ENCODE results near the gene TCF12. TPM values are rescaled to one million over a fixed set of nuclear protein-coding genes. Genes with fewer than 3 reads are reported as not detected.

The TCF12 gene
- total and polyA plus RNA-seq, 2 of the 8 experiments (the other 6 are each of a cell fraction or from before 2014, with no cell fraction given), result 85.8 to 101 TPM

- CTCF ChIA-PET (ENCODE audit: partially characterized antibody), result no interaction called here
- H4K20me1 ChIP-seq (replicated peaks in 1 of 2; ENCODE audit: control insufficient read depth in 1 of 2, insufficient read depth in 2 of 2, low read length in 2 of 2), result no peaks in the 10 kb centered on the region
- no peaks in the 10 kb centered on the region for H3K79me2 ChIP-seq (ENCODE audit: control insufficient read depth in 1 of 2, insufficient read depth in 2 of 2, low read length in 2 of 2)
- no peak overlapping the region for H2AFZ ChIP-seq (ENCODE audit: low read length)
- H2BK12ac ChIP-seq (ENCODE audit: low read depth, low read length), result no peak overlapping the region
- H3K79me1 ChIP-seq (ENCODE audit: low read depth, low read length), result no peaks in the 10 kb centered on the region
- no peak overlapping the region for H2BK120ac ChIP-seq (replicated peaks; ENCODE audit: low read depth, low read length)
- no peak overlapping the region for H2BK15ac ChIP-seq (ENCODE audit: low read length)
- H3K4me3 ChIP-seq (ENCODE audit: extremely low read depth in 1 of 4, insufficient read depth in 2 of 4, low read depth in 3 of 4, low read length in 4 of 4), result no peak overlapping the region
- no peaks in the 10 kb centered on the region for H3K9me3 ChIP-seq (ENCODE audit: insufficient read depth in 2 of 2, low read depth in 1 of 2, low read length in 1 of 2)
- H3K36me3 ChIP-seq (ENCODE audit: control insufficient read depth in 2 of 4, insufficient read depth in 4 of 4, low read length in 3 of 4), result no peaks in the 10 kb centered on the region
- H4K91ac ChIP-seq (replicated peaks; ENCODE audit: insufficient read length, low read length), result no peak overlapping the region
- H4K5ac ChIP-seq (ENCODE audit: insufficient read length, low read depth, low read length), result no peak overlapping the region
- 87% methylated on average over 2 of the region's 2 CpGs; no CpG with 5 or more reads in 1 of the 2 experiments for WGBS, 2 experiments (ENCODE audit: extremely low coverage in 1 of 2, insufficient coverage in 1 of 2, insufficient read length in 1 of 2, insufficient replicate concordance in 2 of 2, low coverage in 1 of 2, low lambda C conversion rate in 2 of 2, missing lambda C conversion rate in 1 of 2)
- H3K9ac ChIP-seq (replicated peaks in 1 of 4; ENCODE audit: extremely low read depth in 1 of 4, low read depth in 3 of 4, low read length in 3 of 4), result no peak overlapping the region
- no peak overlapping the region for H3K23ac ChIP-seq (ENCODE audit: insufficient read length)
- DNase-seq (ENCODE audit: low read depth in 1 of 2, low spot score in 2 of 2), result no peak
- no peak for FAIRE-seq
- H3K27ac ChIP-seq (ENCODE audit: low read depth, low read length), result no peak overlapping the region
- no peak overlapping the region for H4K8ac ChIP-seq (ENCODE audit: extremely low read depth, insufficient read depth, low read length)
- POLR2A ChIA-PET (ENCODE audit: partially characterized antibody), result interaction anchor here (1.2 kb wide), 1 partner anchor 16 kb away, joined by 3 read pairs; the partner anchor contains the start of gene TCF12
- no peak overlapping the region for H2BK5ac ChIP-seq (ENCODE audit: low read depth, low read length)
- no peaks in the 10 kb centered on the region; the same call in 1 of the 2 replicates for H3K23me2 ChIP-seq (ENCODE audit: low read depth, low read length)
- no peak overlapping the region for H2BK20ac ChIP-seq (ENCODE audit: low read length)
- no peaks in the 10 kb centered on the region for H3K27me3 ChIP-seq (replicated peaks in 1 of 4; ENCODE audit: control insufficient read depth in 3 of 4, extremely low read depth in 1 of 4, insufficient read depth in 3 of 4, low read length in 3 of 4)
- no peak overlapping the region for H2AK5ac ChIP-seq (ENCODE audit: low read depth, low read length)
- no peak overlapping the region for H3K14ac ChIP-seq (ENCODE audit: insufficient read length)
- no peak overlapping the region for H3K18ac ChIP-seq (ENCODE audit: extremely low read depth, low read length)
- H3K4me2 ChIP-seq (ENCODE audit: insufficient read depth in 1 of 2, low read depth in 2 of 2, low read length in 2 of 2), result no peak overlapping the region
- H3K56ac ChIP-seq (replicated peaks; ENCODE audit: insufficient read length, low read depth, low read length), result no peak overlapping the region
- H3K4ac ChIP-seq (replicated peaks; ENCODE audit: insufficient read length, low read depth, low read length), result no peak overlapping the region
- H3K4me1 ChIP-seq (replicated peaks in 1 of 4; ENCODE audit: control insufficient read depth in 3 of 4, insufficient read depth in 4 of 4, low read length in 3 of 4), result no peaks in the 10 kb centered on the region
- TF ChIP-seq SRF (IDR thresholded peaks at IDR 0.05; ENCODE audit: low read depth, low read length) (no peak), CREB1 (IDR thresholded peaks at IDR 0.05) (no peak), KDM5A (IDR thresholded peaks at IDR 0.05; ENCODE audit: low read length) (no peak), SIN3A (conservative IDR thresholded peaks at IDR 0.05 in 1 of 2, IDR thresholded peaks at IDR 0.05 in 1 of 2; ENCODE audit: low read depth in 1 of 2, low read length in 2 of 2) (no peak), EP300 (IDR thresholded peaks at IDR 0.05; ENCODE audit: borderline replicate concordance in 1 of 2, low read depth in 2 of 2, low read length in 2 of 2) (no peak), TCF12 (IDR thresholded peaks at IDR 0.05; ENCODE audit: low read depth, low read length) (no peak), BACH1 (IDR thresholded peaks at IDR 0.05; ENCODE audit: low read length) (no peak), USF2 (IDR thresholded peaks at IDR 0.05; ENCODE audit: low read length) (no peak), EZH2 (IDR thresholded peaks at IDR 0.05; ENCODE audit: low read depth, low read length, severe bottlenecking) (no peak)
These were observed 16.5 kb upstream of the TCF12 start for GRCh38 chr15:56901931-56902330.
